Neural cell (in vitro differentiated cells): Measurements from ENCODE around the gene PLK2. TPM values are rescaled to one million over a fixed set of nuclear protein-coding genes. Genes with fewer than 3 reads are reported as not detected.

Experiments used
- H2AFZ ChIP-seq: fragments of 200-600, 300-800 bp; sonication (generic), shearing (Covaris generic); 2 replicates; pipeline ENCODE4 v1.6.0; 2014; ENCODE audit warnings: low read depth, mild to moderate bottlenecking, antibody characterized with exemption, low read length, moderate library complexity
- H3F3A ChIP-seq: fragments of 200-600 bp; shearing (Covaris generic); 2 replicates; pipeline ENCODE4 v1.6.1; 2016; ENCODE audit warnings: mild to moderate bottlenecking, moderate library complexity, mixed read lengths, antibody characterized with exemption, low read length; ENCODE audit not compliant: insufficient read depth, poor library complexity, severe bottlenecking
- H3K27ac ChIP-seq: fragments of 200-600, 300-800 bp; sonication (generic), shearing (Covaris generic); 2 replicates; pipeline ENCODE4 v1.5.1; 2014; ENCODE audit warnings: mild to moderate bottlenecking, low read length, moderate library complexity
- H3K27me3 ChIP-seq: fragments of 300-800, 200-600 bp; sonication (generic), shearing (Covaris generic); 2 replicates; pipeline ENCODE4 v1.6.0; 2014; ENCODE audit warnings: mild to moderate bottlenecking, low read depth, low read length, moderate library complexity; ENCODE audit not compliant: insufficient read depth
- H3K36me3 ChIP-seq: fragments of 300-800, 200-600 bp; sonication (generic), shearing (Covaris generic); 2 replicates; pipeline ENCODE4 v1.5.1; 2014; ENCODE audit warnings: mild to moderate bottlenecking, antibody characterized with exemption, low read length, moderate library complexity; ENCODE audit not compliant: insufficient read depth
- H3K4me2 ChIP-seq: fragments of 300-800, 200-600 bp; sonication (generic), shearing (Covaris generic); 2 replicates; pipeline ENCODE4 v1.6.0; 2014; ENCODE audit warnings: mild to moderate bottlenecking, low read length
- H3K4me3 ChIP-seq: fragments of 300-800, 200-600 bp; sonication (generic), shearing (Covaris generic); 2 replicates; pipeline ENCODE4 v1.5.1; 2014; ENCODE audit warnings: mild to moderate bottlenecking, low read length, moderate library complexity
- H3K79me2 ChIP-seq: fragments of 200-600 bp; shearing (Covaris generic); replicated peaks from 2 replicates; pipeline ENCODE4 v1.6.0; 2014; ENCODE audit warnings: mild to moderate bottlenecking, low read length, moderate library complexity; ENCODE audit not compliant: insufficient read depth
- H3K9ac ChIP-seq: fragments of 300-800, 200-600 bp; sonication (generic), shearing (Covaris generic); 2 replicates; pipeline ENCODE4 v1.6.1; 2016; ENCODE audit warnings: mild to moderate bottlenecking, low read length, mixed read lengths
- H3K9me2 ChIP-seq: fragments of 200-600 bp; shearing (Covaris generic); 2 replicates; pipeline ENCODE4 v1.6.1; 2016; ENCODE audit warnings: mild to moderate bottlenecking, low read length, mixed read lengths; ENCODE audit not compliant: insufficient read depth
- H3K9me3 ChIP-seq: fragments of 200-600, 300-800 bp; sonication (generic), shearing (Covaris generic); 2 replicates; pipeline ENCODE4 v1.6.1; 2016; ENCODE audit warnings: mild to moderate bottlenecking, mixed run types, low read length, moderate library complexity, mixed read lengths
- H4K20me1 ChIP-seq: fragments of 200-600 bp; shearing (Covaris generic); 2 replicates; pipeline ENCODE4 v1.6.1; 2016; ENCODE audit warnings: mild to moderate bottlenecking, mixed run types; ENCODE audit not compliant: insufficient read depth
- CTCF ChIP-seq: fragments of 450-650 bp; IDR thresholded peaks from 2 replicates; pipeline ENCODE4 v1.5.1; 2014; ENCODE audit warnings: antibody characterized with exemption, mild to moderate bottlenecking, moderate library complexity; ENCODE audit not compliant: poor library complexity, severe bottlenecking
- EP300 ChIP-seq: fragments of 450-650 bp; conservative IDR thresholded peaks from 2 replicates; pipeline ENCODE4 v1.6.1; 2014; ENCODE audit warnings: antibody characterized with exemption, mild to moderate bottlenecking, moderate library complexity; ENCODE audit not compliant: poor library complexity, severe bottlenecking
- EZH2 ChIP-seq: fragments of 200-600, 300-800 bp; shearing (Covaris generic), sonication (generic); IDR thresholded peaks from 2 replicates; pipeline ENCODE4 v1.6.1; 2014; ENCODE audit warnings: antibody characterized with exemption, low read length, borderline replicate concordance, mild to moderate bottlenecking; ENCODE audit not compliant: insufficient read depth, poor library complexity, severe bottlenecking
- MXI1 ChIP-seq: fragments of 450-650 bp; conservative IDR thresholded peaks from 2 replicates; pipeline ENCODE4 v1.6.1; 2014; ENCODE audit warnings: antibody characterized with exemption, mild to moderate bottlenecking; ENCODE audit not compliant: poor library complexity, severe bottlenecking
- POLR2AphosphoS5 ChIP-seq: IDR thresholded peaks from 2 replicates; pipeline ENCODE4 v1.6.1; 2012
- RAD21 ChIP-seq: fragments of 450-650 bp; conservative IDR thresholded peaks from 2 replicates; pipeline ENCODE4 v1.6.1; 2014; ENCODE audit warnings: antibody characterized with exemption, mild to moderate bottlenecking, moderate library complexity
- REST ChIP-seq: IDR thresholded peaks from 2 replicates; pipeline ENCODE4 v1.6.1; 2012; ENCODE audit warnings: borderline replicate concordance
- SMC3 ChIP-seq: fragments of 450-650 bp; conservative IDR thresholded peaks from 2 replicates; pipeline ENCODE4 v1.6.1; 2014; ENCODE audit warnings: antibody characterized with exemption, mild to moderate bottlenecking, moderate library complexity; ENCODE audit not compliant: poor library complexity
- TAF1 ChIP-seq: IDR thresholded peaks from 2 replicates; pipeline ENCODE4 v1.6.1; 2012; ENCODE audit warnings: low read depth
- polyA plus RNA-seq: library from polyadenylated mRNA; depleted of rRNA; stranded (reverse); fragments of >200 nt; gene quantifications from 2 replicates; pipeline ENCODE4 v1.2.3, GENCODE V29; 2014

The PLK2 gene
- polyA plus RNA-seq, 1 donor from 2014 or later = 309 TPM

- H3K9me2 ChIP-seq = no peaks in the 10 kb centered on the region
- TF ChIP-seq CTCF (no peak), POLR2AphosphoS5 (no peak), RAD21 (no peak), MXI1 (no peak), TAF1 (no peak), EZH2 (no peak), SMC3 (no peak), EP300 (no peak), REST (no peak)
- H3K27me3 ChIP-seq = no peaks in the 10 kb centered on the region
- H3K4me2 ChIP-seq = no peak overlapping the region
- no peaks in the 10 kb centered on the region for H3F3A ChIP-seq
- H3K27ac ChIP-seq = no peak overlapping the region
- no peaks in the 10 kb centered on the region for H3K79me2 ChIP-seq
- no peak overlapping the region for H2AFZ ChIP-seq
- H4K20me1 ChIP-seq = no peaks in the 10 kb centered on the region
- no peak overlapping the region for H3K9ac ChIP-seq
- H3K36me3 ChIP-seq = no peaks in the 10 kb centered on the region
- H3K4me3 ChIP-seq = no peak overlapping the region
- H3K9me3 ChIP-seq = no peaks in the 10 kb centered on the region
These were observed 46.2 kb upstream of the PLK2 start for GRCh38 chr5:58505971-58506640.

- Histone ChIP-seq H2AFZ (no peak overlapping the region), H3K4me3 (no peak overlapping the region), H3K36me3 (no peaks in the 10 kb centered on the region), H3K27me3 (no peaks in the 10 kb centered on the region), H3K9ac (no peak overlapping the region), H3F3A (no peaks in the 10 kb centered on the region), H3K9me3 (no peaks in the 10 kb centered on the region), H3K4me2 (no peak overlapping the region), H3K79me2 (no peaks in the 10 kb centered on the region), H3K27ac (no peak overlapping the region), H3K9me2 (no peaks in the 10 kb centered on the region), H4K20me1 (no peaks in the 10 kb centered on the region)
- TF ChIP-seq CTCF (no peak), EP300 (no peak), POLR2AphosphoS5 (no peak), EZH2 (no peak), TAF1 (no peak), MXI1 (no peak), REST (no peak), RAD21 (no peak), SMC3 (no peak)
These were observed 45.6 kb upstream of the PLK2 start for GRCh38 chr5:58505502-58505901.
